ENCODE measurements around the gene DCTN1. TPM values are rescaled to one million over a fixed set of nuclear protein-coding genes. Genes with fewer than 3 reads are reported as not detected.

DCTN1 gene
- total RNA-seq, 4 donors from 2014 or later, result 85.3 to 191 (median 121) TPM

DNA sequence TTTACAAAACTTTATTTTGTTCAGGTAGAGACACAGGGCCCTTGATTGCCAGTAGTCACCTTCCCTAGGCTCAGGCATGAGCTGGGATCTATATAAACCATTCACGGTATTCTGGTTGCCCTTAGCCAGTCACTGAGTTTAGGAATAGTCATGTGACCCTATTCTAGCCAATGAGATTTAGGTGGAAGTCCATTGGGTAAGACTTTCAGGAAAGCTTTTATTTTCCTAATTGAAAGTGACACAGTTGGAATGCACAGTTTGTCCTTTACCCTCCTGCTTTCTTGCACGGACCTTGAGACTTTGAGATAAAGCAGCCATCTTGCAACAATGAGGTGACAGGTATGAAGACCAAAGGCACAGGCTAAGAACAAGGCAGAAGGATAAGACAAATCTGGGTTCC is 58.4 kb downstream of the DCTN1 start:
- no peak overlapping the region for H3K4me3 ChIP-seq
- TF ChIP-seq POLR2A (IDR thresholded peaks at IDR 0.05), result no peak
- TF ChIP-seq, protein P1, sequence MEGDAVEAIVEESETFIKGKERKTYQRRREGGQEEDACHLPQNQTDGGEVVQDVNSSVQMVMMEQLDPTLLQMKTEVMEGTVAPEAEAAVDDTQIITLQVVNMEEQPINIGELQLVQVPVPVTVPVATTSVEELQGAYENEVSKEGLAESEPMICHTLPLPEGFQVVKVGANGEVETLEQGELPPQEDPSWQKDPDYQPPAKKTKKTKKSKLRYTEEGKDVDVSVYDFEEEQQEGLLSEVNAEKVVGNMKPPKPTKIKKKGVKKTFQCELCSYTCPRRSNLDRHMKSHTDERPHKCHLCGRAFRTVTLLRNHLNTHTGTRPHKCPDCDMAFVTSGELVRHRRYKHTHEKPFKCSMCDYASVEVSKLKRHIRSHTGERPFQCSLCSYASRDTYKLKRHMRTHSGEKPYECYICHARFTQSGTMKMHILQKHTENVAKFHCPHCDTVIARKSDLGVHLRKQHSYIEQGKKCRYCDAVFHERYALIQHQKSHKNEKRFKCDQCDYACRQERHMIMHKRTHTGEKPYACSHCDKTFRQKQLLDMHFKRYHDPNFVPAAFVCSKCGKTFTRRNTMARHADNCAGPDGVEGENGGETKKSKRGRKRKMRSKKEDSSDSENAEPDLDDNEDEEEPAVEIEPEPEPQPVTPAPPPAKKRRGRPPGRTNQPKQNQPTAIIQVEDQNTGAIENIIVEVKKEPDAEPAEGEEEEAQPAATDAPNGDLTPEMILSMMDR (IDR thresholded peaks at IDR 0.05), result no peak
- H3K9me3 ChIP-seq, result no peaks in the 10 kb centered on the region
- no peaks in the 10 kb centered on the region for H3K27me3 ChIP-seq
- H3K4me1 ChIP-seq, result no peaks in the 10 kb centered on the region
- no peak for DNase-seq
- no peak overlapping the region for H3K27ac ChIP-seq
- H3K36me3 ChIP-seq, result no peaks in the 10 kb centered on the region

DNA sequence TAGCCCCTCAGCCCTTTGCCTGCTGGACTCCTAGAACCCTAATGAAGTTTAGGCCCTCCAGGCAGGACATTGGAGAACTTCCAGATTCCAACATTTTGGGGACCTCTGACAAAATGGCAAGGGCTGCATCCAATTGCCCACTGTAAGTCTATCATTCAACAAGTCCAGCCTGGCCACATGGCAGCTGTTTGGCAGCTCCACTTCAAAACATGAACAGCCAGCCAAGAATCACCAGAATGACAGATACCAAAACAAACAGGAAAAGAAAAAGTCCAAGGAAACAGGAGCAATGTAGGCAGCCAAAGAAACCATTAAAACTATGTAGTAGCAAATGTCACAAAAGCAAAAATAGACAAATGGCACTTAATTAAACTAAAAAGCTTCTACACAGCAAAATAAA is 62.4 kb downstream of the DCTN1 start:
- H3K27me3 ChIP-seq, result no peaks in the 10 kb centered on the region
- TF ChIP-seq, protein P1 (IDR thresholded peaks at IDR 0.05), result no peak
- TF ChIP-seq POLR2A (IDR thresholded peaks at IDR 0.05), result no peak

GRCh38 chr2:74316627-74317295 is 63.4 kb downstream of the DCTN1 start:
- Histone ChIP-seq H3K4me1 (no peaks in the 10 kb centered on the region), H3K36me3 (no peaks in the 10 kb centered on the region), H3K4me3 (no peak overlapping the region), H3K27me3 (no peaks in the 10 kb centered on the region), H3K9me3 (no peaks in the 10 kb centered on the region), H3K27ac (no peak overlapping the region)
- TF ChIP-seq, protein P1 (IDR thresholded peaks at IDR 0.05), result no peak
- TF ChIP-seq POLR2A (IDR thresholded peaks at IDR 0.05), result no peak
- no peak for DNase-seq

More for the DNA sequence above, 62.4 kb downstream of the DCTN1 start:
- H3K36me3 ChIP-seq, result no peaks in the 10 kb centered on the region
- H3K9me3 ChIP-seq, result no peaks in the 10 kb centered on the region
- no peaks in the 10 kb centered on the region for H3K4me1 ChIP-seq
- DNase-seq, result no peak
- no peak overlapping the region for H3K27ac ChIP-seq
- no peak overlapping the region for H3K4me3 ChIP-seq

DNA sequence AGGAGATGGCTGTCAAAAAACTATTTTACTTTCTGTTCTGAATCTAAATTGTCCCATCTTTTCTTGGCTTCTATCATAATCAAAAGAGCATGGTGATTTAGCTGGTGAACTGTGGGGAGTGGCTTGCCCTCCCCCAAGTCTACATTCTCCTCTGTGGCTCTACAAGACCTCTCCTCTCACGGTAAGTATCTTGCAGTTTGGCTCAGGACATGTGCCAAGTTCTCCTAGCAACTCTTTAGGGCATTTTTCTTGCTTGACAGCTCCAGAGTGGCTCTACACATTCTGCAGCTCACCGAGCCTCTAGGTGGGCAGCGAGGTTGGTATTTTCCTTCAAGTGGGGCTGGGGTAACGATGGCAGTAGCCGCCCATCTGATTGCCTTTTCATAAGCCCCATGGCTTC is 66.0 kb downstream of the DCTN1 start:
- H3K4me1 ChIP-seq, result no peaks in the 10 kb centered on the region
- H3K36me3 ChIP-seq, result no peaks in the 10 kb centered on the region
- TF ChIP-seq POLR2A (IDR thresholded peaks at IDR 0.05), result no peak
- TF ChIP-seq, protein P1 (IDR thresholded peaks at IDR 0.05), result no peak
- DNase-seq, result no peak
- H3K27me3 ChIP-seq, result no peaks in the 10 kb centered on the region
- H3K9me3 ChIP-seq, result no peaks in the 10 kb centered on the region
- H3K4me3 ChIP-seq, result no peak overlapping the region
- no peak overlapping the region for H3K27ac ChIP-seq

DNA sequence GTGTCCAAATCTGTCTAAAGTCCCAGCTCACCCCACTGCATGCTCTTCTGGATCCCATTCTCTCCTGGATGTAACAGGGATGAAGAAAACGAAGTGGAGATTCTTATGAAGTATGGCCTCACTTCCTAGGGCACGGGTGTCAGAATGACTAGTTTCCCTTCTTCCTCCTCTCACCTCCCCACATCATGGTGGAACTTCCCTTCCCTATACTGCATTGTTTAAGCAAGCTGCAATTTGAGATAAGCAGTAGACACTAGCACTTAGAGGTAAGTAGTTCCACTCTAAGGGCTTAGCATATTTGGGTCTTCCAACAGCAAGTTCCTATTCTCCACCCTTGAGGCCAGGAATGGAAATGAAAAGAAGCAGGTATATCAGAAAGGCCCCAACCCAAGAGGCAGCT is 66.6 kb downstream of the DCTN1 start:
- Histone ChIP-seq H3K36me3 (no peaks in the 10 kb centered on the region), H3K27me3 (no peaks in the 10 kb centered on the region), H3K4me1 (no peaks in the 10 kb centered on the region), H3K4me3 (no peak overlapping the region), H3K27ac (no peak overlapping the region), H3K9me3 (no peaks in the 10 kb centered on the region)
- no peak for TF ChIP-seq POLR2A (IDR thresholded peaks at IDR 0.05)
- TF ChIP-seq, protein P1 (IDR thresholded peaks at IDR 0.05), result no peak
- DNase-seq, result no peak

DNA sequence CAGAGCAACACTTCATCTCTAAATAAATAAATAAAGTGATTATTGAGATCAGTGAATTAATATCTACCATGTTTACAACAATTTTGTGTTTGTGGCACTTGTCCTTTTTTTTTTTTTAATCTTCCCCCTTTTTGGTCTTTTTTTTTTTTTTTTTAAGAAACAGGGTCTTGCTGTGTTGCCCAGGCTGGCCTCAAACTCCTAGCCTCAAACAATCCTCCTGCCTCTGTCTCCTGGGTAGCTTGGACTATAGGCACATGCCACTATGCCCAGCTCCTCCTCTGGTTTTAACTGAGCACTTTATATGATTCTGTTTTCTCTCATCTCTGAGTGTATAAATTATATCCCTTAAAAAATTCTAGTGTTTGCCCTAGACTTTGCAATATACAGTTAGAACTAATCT is 67.2 kb downstream of the DCTN1 start:
- Histone ChIP-seq H3K27ac (no peak overlapping the region), H3K4me1 (no peaks in the 10 kb centered on the region), H3K4me3 (no peak overlapping the region), H3K9me3 (no peaks in the 10 kb centered on the region), H3K27me3 (no peaks in the 10 kb centered on the region), H3K36me3 (no peaks in the 10 kb centered on the region)
- DNase-seq, result no peak
- TF ChIP-seq, protein P1 (IDR thresholded peaks at IDR 0.05), result no peak
- no peak for TF ChIP-seq POLR2A (IDR thresholded peaks at IDR 0.05)

Data from Peyer's patch (tissue), 4 donors.